GM04503 (cell line): ENCODE measurements around the gene GATA3.

Source experiments
- DNase-seq: peaks from one replicate; pipeline ENCODE4 v3.0.0-alpha.2; 2012; ENCODE audit warnings: low read depth

Gene GATA3

DNA sequence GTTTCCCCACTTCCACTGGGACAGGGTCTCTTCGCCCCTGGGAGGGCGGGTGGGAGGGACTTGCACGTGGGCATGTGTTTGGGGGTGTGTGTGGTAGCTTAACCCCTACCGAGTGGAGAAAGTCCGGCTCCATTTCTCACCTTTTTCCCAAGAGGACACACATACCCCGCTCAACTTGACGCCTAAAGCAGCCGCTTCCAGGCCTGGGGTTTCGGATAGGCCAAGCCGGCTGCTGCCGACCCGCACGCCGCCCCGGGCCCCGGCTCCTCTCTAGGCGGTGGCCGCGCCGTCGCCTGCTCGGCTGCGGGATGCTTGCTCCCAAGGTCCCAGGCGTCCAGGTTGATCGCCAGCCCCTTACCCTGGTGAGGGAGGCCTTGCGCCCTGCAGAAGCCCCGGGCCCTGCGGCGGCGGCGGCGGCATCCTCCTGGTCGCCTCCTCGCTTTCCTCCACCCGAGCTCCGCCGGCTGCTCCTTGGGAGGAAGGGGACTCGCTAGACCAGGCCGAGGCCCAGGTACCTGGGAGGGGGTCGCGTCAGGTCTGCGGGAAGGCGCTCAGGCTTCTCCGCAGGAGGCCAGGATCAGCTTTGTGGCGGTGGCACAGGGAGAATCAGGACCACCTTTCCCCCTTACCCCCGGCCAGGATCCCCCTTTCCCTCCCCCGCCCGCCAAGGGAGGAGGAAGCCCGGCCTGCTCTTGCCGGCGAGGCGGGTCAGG, 3.2 kb upstream of the GATA3 start:
- no peak for DNase-seq

DNA sequence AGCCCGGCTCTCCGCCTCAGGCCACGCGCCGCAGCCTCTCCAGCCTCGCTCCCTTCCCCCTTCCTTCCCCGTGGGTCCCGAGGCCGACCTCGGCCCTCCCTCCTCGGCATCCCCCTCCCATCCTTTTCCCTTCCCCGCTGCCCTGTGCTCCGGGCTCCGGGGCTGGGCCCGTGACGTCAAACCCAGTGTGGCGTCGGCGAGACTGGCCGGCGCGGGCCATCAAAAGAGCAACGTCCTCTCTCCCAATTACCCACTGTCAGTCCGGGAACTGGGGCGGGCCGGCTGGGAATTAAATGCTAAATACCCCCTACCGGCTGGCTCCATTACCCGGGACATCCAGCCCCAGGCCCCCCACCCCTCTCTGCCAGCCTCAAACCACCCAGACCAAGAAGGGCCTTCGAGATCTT, 2.6 kb upstream of the GATA3 start:
- no peak for DNase-seq

DNA sequence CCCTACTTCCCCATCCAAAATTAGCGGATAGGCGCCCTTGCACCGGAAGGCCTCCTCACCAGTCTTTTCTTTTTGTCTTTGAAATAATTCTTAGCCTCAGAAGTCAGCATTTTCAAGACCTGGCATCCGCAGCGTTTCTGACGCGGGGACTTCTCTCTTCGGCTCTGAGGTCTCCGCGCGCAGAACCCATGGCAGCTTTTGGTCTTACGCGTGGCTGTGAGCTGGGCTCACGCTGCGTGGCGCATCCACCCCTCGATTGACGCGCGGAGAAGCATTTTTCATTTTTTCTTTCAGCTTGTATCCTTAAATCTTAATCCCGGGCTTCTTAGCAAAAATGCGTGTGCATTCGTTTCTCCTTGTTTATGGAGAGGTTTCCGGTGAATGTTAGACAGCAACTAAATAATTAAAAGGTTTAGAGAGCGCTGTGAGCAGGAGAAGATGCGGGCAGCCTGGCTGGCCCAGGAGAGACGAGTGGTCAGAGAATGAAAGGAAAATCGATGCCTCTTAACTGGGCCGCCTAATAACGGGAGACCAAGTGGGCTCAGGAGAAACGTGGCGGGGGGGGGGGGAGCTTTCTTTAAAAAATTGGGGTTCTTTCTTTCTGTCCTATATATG, 2.0 kb upstream of the GATA3 start:
- DNase-seq, result no peak

DNA sequence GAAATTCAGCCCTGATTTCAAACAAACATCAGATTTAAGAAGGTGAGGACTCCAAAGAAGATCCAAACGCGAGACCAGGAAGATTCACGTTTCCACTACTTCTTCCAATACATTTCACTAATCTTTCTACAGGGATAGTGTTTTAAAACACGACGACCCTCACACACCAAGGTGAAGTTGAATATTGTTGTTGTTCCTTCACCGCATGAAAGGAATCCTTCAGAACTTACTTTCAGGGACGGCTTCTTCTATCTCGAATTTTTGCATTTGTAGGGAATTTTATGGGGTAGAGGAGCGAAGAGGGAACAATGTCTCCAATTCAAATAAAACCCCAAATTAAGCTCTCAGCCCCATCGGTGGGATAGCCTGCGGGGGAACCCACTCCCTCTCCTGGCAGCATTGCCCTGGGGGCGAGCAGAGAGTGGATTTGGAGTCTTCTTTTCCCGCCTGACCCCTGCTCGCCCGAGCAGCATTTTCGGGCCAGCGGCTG, 1.5 kb upstream of the GATA3 start:
- DNase-seq, result no peak

DNA sequence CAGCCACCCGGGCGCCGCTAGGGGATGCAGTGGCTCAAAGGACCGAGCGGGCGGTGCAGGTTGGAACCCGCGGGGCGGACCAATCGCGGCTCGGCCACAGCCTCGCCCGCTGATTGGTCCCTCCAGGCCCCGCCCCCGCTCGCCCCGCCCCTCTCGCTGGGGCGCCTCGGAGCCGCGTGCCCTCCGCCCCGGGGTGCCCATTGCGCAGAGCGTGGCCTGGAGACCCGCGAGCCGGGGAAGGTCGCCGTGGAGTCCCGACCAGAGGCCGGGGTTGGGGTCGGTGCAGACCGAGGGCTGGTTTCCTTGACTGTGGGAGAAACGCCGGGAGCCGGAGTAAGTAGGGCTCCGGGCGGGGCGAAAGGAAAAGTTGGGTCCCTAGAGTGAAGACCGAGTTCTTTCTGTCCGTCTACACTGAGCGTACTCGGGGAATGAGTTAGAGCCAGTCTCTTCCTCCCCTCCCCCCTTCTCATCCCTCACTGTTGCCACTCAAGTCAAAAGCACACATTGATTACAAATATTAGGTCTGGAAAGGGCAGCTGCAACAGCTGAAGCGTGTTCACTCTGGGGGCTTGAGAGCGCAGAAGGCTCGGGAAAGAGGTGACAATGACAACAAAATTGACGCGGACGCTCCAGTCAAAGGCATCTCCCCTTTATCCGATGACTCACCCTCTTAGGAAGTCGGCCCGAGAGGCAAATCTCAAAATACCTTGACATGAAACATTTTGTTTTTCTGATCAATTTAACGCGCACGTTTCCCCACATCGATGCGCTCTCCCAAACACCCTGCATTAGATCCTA, 843 bp upstream of the GATA3 start:
- DNase-seq, result no peak

DNA sequence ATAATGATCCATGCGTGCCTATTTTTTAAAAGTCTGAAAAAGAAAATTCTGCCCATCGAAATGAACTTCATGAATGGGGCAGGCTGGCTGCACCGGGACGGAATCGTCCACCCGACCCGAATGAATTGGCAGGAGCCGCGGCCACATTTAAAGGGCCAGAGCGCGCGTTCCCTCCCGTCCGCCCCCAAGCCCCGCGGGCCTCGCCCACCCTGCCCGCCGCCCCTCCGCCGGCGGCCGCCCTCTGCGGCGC, 319 bp upstream of the GATA3 start:
- no peak for DNase-seq

DNA sequence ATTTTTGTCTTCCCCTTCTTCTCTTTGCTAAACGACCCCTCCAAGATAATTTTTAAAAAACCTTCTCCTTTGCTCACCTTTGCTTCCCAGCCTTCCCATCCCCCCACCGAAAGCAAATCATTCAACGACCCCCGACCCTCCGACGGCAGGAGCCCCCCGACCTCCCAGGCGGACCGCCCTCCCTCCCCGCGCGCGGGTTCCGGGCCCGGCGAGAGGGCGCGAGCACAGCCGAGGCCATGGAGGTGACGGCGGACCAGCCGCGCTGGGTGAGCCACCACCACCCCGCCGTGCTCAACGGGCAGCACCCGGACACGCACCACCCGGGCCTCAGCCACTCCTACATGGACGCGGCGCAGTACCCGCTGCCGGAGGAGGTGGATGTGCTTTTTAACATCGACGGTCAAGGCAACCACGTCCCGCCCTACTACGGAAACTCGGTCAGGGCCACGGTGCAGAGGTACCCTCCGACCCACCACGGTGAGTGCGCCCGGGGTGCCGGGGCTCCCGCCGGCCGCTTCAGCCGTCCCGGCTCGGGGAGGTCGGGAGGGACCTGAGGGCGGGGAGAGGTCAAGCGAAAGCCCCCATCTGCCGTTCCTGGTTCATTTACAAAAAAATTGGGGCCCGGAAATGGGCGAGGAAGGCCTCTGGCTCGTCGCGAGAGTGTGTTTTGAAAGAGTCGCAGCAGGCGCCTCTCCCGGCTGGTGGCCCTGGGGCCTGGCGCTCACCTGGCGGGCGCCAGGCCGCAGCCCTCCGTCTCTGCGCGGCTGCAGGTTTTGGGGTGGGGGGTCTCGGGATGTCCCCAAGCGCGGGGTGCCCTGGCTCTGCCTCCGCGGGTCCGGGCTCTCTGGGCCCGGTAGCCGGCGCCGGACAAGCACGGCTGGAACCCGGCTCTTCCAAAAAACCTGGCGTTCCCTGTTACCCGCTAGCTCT, 1.2 kb downstream of the GATA3 start:
- DNase-seq, result no peak

DNA sequence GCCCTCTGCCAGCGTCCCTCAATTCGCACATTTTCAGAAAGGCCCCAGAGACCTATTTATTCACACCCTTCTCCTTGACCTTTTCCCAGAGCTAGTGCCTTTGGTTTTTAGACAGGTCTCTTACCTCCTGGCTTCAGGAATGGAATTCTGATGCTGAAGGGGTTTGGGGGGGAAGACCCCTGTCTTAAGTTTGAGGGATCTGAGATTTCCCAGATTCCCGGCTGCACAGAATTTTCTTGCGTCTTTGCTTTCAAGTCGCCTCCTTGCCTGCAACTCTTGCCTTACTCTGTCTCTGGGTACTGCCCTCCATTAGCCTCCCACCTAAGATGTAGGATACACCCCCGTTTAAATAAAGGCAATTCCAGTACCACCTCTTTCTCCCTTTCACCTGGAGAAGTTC, 1.9 kb downstream of the GATA3 start:
- no peak for DNase-seq

DNA sequence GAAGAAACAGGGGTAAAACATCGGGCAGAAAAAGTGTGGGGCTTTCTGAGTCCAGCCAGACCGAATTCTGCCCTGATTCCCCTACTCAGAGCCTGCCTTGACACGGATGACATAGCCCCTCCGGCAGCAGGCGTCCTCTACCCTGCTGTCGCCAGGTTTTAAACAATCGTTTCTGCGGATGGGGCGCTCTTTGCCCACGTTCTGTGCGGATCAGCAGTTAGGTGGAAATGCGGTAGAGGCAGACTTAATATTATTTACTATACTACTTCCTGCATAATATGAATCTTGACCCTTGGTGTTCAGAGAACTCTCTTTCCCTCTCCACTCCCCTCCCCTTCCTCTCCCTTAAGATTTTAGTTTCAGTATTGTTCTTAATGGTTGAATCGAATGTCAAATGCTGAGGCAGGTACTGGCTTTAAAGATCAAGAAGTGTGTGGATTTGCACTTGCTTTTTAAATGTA, 2.4 kb downstream of the GATA3 start:
- no peak for DNase-seq

DNA sequence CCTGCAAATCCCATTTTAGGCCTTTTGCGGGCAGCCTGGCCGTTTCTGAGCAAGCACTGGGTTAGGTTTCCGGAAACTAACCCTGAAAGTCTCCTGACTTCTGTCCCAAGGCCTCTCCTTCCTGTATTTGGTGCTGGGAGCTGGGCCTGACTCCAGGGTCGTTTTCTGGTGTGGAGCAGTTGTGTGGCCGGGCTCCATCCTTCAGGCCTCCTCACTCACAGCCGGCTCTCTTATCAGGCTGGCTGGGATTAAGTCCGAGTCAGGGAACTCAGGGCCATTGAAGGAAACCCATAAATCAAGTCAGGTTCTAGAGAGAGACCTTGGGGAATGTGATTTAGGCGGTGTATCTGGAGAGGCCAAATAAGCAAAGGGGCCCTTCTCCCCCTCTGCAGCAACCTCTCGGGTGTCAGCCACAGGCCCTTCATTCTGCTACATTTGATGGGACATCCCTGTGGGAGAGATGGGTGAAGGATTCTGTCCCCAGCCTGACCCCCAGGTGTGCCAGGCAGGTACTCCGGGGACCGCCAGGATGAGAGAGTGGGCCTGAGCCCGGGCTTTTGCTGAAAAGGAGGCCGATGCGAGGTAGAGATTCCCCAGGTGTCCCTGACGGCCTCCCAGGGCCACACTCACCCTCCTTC, 3.3 kb downstream of the GATA3 start:
- no peak for DNase-seq

DNA sequence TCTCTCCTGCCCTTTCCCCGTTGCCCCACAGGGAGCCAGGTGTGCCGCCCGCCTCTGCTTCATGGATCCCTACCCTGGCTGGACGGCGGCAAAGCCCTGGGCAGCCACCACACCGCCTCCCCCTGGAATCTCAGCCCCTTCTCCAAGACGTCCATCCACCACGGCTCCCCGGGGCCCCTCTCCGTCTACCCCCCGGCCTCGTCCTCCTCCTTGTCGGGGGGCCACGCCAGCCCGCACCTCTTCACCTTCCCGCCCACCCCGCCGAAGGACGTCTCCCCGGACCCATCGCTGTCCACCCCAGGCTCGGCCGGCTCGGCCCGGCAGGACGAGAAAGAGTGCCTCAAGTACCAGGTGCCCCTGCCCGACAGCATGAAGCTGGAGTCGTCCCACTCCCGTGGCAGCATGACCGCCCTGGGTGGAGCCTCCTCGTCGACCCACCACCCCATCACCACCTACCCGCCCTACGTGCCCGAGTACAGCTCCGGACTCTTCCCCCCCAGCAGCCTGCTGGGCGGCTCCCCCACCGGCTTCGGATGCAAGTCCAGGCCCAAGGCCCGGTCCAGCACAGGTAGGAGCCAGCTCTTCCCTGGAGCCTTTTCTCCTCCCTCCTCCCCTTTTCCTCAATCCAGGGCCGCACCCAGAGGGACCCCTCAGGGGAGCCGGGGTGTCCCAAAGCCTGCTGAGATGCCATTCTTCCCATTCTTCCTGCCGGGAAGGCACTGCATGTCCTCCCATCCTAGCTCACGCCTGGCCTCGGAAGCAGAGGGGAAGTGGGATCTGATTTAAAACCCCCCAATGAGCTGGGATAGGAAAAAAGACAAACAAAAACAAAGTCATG, 4.0 kb downstream of the GATA3 start:
- no peak for DNase-seq

DNA sequence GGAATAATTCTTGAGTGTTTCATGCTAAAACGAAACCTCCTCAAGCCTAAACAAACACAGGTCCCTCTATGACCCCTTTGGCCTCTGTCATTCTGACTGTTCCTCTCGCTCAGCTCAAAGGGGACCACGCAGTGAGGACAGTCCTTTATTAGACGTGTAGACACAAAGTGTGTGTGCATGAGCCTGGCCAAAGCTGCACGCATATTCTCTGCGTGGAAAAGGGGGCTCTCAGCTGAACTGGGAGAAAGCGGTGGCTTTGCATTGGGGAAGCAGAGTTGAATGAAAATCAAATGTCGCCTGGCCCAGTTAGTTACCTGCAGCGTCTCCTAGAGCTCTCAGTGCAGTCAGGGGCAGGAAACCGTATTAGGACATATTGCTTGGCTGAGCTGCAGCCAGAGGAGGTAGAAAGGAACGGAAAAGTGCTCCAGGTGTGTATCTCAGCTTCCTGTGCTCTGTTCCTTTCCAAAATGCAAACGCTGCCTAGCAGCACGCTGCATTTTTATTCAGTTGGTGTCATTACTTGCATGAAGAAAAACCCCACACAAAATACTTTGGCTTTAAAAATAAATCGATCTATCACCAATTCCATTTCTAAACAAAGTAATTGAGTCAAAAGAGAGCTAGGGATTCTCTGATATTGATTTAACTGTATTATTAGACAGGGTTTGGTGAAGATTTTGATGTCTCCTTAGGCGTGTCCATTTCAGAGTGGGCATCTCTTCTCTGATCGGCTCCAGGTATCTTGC, 4.9 kb downstream of the GATA3 start:
- DNase-seq, result no peak

DNA sequence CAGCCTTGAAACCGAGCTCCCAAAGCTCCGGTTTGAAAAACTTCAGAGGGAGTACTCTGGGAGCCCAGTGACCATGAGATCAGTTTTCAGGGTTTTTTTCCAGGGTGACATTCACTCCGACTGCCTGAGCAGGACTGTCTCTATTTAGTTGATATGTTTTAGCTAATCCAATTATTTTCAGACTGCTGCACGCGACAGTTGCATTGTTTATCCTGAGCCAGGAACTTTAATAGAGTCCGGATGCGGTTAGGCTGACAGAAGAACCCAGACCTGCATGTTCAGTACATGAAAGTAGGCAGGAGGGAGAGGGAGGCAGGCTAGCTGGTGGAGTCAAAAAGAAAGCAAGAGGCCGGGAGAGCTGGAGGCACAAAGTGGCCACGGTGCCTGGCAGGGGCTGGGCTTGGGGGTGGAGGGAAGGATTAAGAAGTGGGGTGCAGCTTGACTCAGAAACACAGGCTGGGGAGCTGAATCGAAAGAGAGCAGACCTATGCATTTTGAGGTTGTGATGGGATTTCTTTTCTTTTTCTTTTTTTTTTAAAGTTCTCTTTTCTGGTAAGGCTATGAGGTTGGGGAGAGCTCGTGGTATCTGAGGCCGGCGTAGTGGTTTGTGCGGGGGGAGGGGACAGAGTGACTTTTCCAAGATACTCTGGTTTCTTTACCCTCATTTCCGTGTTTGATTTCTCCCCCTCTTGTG, 5.7 kb downstream of the GATA3 start:
- DNase-seq, result no peak

DNA sequence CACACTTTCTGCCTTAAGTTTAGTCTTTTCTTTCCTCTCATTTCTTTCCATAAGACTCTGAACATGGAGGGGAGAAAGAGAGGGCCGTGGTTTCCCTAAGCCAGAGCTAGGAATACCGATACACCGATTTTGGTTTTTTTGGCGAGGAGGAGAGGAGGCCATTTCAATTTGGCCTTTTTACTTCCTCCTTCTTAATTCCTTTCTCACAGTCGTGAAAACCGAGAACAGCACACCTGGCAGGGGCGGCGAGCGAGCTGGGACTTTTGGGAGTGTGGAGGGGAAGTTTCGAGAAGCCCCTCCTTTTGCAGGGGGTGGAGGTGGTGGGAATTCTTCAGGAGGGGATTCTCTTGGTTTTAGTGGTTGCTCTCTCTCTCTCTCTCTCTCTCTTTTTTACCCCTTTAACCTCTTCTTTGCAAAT, 6.2 kb downstream of the GATA3 start:
- DNase-seq, result no peak

DNA sequence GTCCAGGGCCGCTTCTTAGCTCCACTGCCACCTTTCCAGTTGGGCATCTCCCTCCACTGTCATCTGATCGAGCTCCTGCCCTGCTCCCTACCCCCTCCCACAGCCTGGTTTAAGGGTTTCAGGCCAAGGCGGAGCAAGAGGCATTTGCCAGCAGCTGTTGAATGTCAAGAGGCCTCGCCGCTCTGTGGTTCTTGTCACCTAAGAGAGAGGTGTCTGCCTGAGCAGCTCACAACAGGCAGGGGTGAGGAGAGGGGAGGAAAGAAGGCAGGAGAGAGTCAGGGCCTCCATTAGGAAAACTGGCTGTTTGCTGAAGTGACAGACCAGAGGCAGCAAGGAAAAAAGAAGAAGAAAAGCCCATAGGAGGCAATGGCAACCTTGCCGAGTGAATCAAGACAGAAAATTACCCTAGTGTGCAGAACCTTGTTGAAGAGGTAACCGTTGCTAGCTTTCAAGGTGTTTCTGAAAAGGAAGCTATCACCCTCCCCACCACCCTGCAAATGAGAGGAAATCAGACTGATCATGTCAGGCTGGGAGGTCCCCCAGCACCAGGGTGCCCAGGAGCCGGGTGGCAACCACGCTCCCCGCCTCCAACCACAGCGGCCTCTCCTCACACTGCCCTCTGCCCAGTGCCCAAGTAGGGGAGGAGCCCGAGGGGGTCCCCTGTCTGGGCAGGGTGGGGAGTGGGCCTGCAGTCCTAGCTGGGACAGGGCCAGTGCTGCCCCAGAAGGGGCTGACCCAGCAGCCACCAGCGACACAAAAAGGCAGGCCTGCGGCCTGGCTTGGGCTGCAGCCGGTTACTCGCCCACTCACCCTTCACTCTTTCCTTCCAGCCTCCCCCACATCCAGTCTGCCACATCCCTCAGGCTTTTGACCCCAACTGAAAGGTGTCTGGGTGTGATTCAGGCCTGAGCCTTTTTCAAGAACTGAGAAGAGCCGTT, 7.1 kb downstream of the GATA3 start:
- DNase-seq, result no peak

DNA sequence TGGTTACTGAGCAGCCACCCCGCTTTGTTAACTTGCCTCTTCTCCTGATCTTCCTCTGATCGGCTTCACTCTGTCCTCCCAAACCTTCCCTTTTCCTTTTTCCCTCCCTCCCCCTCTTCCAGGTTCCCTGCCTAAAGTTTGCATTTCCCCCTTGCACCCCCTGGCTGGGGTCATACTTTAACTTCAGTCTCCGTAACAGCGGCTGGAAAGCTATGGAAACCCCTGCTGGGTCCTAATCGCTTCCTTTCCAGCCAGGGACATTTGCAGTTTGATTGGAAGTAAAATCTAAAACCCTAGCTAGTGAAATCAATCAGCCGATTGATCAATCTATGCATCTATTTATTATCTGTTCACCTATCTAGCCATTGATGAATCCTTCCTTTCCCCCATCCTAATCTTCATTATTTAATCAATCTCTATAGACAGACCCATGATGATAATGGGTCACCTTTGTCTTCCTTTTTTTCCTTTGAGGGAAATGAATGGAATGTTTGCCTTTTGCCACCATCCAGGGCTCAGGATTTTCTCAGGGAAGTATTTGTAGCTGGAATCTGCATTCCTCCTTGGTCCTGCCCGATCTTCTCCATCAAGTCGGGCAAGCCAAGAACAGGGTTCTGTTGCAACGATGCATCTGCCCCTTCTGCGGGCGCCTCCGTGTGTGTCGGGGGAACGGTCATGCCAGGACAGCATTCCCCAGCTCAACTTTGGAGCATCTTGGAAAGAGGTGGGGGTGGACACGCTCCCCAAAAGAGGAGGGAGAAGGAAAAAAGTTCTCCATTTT, 8.8 kb downstream of the GATA3 start:
- DNase-seq, result no peak

DNA sequence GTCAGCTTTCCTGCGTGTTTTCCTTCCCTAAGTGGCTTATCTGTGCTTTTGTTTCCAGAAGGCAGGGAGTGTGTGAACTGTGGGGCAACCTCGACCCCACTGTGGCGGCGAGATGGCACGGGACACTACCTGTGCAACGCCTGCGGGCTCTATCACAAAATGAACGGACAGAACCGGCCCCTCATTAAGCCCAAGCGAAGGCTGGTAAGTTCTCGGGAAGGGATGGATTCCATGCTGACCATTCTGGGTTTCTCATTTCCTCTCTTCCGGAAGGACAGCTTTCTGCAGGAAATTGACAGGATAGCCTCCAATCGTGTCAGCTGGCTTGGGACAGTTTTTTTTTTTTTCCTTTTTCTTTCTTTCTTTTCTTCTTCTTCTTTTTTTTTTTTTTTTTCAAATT, 9.4 kb downstream of the GATA3 start:
- no peak for DNase-seq

DNA sequence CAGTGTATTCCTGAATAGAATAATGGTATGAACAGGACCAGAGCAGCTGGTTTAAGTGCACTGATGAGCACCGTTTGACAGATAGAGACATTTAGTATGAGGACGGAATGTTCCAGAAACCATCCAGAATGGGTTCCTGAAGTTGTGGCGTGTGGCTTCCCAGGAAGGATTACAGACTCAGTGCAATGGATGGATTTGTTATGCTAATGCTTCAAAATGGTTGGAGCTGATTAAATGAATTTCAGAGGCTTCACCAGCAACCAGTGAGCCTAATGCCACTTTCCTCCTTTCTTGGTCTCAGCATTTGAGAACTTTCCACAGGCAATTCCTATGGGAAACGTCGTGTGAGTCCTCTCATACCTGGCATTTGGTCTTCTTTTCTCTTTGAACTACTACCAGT, 9.9 kb downstream of the GATA3 start:
- DNase-seq, result no peak
